ENCODE results near the gene ZNRF3.
A peak's percentile ranks its signal among the peaks of the same experiment; 100 is the strongest.

The ZNRF3 gene

DNA sequence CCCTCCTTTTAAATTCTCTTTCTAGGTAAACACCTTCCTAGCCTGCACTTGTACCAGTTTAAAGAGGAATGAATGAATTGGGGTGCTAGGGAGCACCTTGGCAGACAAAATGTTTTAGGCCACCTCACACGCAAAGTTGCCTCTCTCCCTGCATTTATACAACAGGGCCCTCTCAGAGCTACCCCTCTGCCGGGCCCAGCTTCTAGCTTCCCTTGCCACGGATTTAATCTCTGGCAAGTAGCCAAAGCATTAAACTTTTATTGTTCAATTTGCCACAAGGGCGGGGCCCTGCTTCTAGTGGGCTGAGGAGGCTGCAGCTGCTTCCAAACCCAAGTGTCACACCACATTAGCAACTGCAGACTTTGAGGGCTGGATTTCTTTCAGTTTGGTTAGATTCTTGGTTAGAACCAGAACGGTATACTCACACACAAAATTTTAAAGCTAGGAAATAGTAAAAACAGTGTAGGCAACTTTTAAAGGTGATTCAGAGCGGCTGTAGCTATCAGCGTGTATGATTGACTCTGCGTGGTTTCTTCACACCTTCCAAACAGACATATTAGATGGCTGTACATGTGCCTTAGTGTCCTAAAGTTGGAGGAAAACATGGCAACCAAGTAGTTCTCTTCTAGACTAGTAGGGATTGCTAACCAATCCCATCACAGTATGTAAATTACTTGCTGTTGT, 196.0 kb downstream of the ZNRF3 start:
- TF ChIP-seq NFIC (IDR thresholded peaks at IDR 0.05) (peak; percentile 47), YY1 (IDR thresholded peaks at IDR 0.05; ENCODE audit: low read depth) (no peak), CEBPB (IDR thresholded peaks at IDR 0.05) (no peak), TAF1 (IDR thresholded peaks at IDR 0.05; ENCODE audit: low read depth) (no peak)

DNA sequence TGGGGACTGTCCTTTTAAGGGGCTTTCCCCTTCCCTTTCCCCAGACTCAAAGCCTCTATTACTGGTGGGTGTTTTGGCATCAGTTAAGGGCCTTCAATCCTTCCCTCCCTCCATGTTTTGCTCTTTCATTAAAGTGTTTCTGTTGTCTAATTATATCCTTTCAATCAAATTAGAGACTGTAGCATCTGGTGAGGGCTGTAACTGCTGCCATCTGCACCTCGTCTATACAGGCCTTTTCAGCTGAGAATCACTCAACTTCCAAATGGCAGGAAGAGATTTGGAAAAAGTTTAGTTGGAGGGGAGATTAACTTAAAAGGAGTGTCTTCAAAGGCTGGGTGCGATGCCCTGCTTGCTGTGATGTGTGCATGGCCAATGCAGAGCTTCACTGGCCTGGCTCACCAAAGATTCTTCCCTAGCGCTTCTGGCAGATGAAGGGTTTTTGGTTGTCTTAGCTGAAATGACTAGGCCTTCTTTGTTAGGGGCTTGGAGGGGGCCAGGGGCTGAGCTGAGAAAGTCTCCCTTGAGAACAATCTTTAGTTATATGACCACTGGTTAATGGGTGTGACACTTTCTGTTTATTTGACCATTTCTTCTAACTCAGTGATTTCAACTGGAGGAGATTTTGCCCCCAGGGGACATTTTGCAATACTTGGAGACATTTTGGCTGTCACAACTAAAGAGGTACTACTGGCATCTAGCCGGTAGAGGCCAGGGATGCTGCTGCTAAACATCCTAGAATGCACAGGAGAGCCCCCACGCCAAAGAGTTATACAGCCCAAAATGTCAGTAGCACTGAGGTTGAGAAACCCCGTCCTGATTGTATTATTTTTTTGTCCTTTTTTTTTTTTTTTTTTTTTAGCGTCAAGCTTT, 197.0 kb downstream of the ZNRF3 start:
- TF ChIP-seq TAF1 (IDR thresholded peaks at IDR 0.05; ENCODE audit: low read depth) (no peak), FOXM1 (IDR thresholded peaks at IDR 0.05; ENCODE audit: borderline replicate concordance, low read depth) (no peak), ZBTB7A (IDR thresholded peaks at IDR 0.05; ENCODE audit: low read depth) (no peak), CREB1 (IDR thresholded peaks at IDR 0.05; ENCODE audit: low read depth) (no peak), RAD21 (IDR thresholded peaks at IDR 0.05; ENCODE audit: low read depth) (no peak), EP300 (IDR thresholded peaks at IDR 0.05; ENCODE audit: borderline replicate concordance) (no peak), TCF12 (IDR thresholded peaks at IDR 0.05; ENCODE audit: low read depth) (no peak), CEBPB (IDR thresholded peaks at IDR 0.05) (no peak), EGR1 (IDR thresholded peaks at IDR 0.05) (no peak), TEAD4 (IDR thresholded peaks at IDR 0.05) (no peak), YY1 (IDR thresholded peaks at IDR 0.05; ENCODE audit: low read depth) (no peak)
- TF ChIP-seq, protein P1, sequence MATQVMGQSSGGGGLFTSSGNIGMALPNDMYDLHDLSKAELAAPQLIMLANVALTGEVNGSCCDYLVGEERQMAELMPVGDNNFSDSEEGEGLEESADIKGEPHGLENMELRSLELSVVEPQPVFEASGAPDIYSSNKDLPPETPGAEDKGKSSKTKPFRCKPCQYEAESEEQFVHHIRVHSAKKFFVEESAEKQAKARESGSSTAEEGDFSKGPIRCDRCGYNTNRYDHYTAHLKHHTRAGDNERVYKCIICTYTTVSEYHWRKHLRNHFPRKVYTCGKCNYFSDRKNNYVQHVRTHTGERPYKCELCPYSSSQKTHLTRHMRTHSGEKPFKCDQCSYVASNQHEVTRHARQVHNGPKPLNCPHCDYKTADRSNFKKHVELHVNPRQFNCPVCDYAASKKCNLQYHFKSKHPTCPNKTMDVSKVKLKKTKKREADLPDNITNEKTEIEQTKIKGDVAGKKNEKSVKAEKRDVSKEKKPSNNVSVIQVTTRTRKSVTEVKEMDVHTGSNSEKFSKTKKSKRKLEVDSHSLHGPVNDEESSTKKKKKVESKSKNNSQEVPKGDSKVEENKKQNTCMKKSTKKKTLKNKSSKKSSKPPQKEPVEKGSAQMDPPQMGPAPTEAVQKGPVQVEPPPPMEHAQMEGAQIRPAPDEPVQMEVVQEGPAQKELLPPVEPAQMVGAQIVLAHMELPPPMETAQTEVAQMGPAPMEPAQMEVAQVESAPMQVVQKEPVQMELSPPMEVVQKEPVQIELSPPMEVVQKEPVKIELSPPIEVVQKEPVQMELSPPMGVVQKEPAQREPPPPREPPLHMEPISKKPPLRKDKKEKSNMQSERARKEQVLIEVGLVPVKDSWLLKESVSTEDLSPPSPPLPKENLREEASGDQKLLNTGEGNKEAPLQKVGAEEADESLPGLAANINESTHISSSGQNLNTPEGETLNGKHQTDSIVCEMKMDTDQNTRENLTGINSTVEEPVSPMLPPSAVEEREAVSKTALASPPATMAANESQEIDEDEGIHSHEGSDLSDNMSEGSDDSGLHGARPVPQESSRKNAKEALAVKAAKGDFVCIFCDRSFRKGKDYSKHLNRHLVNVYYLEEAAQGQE (IDR thresholded peaks at IDR 0.05; ENCODE audit: low read depth): no peak
- TF ChIP-seq, protein P2, sequence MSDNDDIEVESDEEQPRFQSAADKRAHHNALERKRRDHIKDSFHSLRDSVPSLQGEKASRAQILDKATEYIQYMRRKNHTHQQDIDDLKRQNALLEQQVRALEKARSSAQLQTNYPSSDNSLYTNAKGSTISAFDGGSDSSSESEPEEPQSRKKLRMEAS (IDR thresholded peaks at IDR 0.05): no peak

DNA sequence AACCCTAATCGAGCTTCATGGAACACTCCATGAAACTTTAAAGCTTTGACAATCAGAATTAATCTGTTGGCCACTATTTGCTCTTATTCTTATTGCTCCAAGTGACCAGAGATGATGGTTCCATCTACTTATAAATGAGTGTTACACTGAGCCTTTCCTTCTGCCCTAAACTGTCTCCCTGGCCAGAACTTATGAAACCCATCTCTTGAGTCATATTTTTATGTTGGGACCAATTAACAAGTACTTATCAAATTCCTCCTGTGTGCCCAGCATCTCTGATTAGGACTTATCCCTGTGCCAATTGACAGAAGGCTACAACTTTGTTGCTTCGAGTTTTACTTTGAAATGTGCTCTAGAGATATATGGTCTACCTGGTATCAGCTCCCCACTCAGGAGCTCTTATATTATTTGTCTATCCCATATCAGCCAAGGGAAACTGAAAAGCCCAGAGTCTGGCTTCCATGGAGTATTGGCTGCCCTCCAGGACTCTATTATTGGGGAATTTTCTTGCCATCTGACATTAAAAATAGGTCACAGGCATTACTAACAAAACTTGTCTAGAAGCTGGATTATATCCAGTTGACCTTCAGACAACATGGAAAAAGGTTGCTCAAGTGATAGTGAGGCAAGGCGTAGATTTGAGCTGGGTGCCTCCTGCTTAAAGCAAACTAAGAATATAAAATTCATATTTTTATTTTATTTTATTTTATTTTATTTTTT, 198.3 kb downstream of the ZNRF3 start:
- TF ChIP-seq NFIC (IDR thresholded peaks at IDR 0.05) (no peak), CEBPB (IDR thresholded peaks at IDR 0.05) (no peak), EP300 (IDR thresholded peaks at IDR 0.05; ENCODE audit: borderline replicate concordance) (no peak), TEAD4 (IDR thresholded peaks at IDR 0.05) (no peak), ZBTB7A (IDR thresholded peaks at IDR 0.05; ENCODE audit: low read depth) (no peak), TCF12 (IDR thresholded peaks at IDR 0.05; ENCODE audit: low read depth) (no peak), YY1 (IDR thresholded peaks at IDR 0.05; ENCODE audit: low read depth) (no peak)
- TF ChIP-seq, protein P1 (IDR thresholded peaks at IDR 0.05; ENCODE audit: low read depth): no peak

DNA sequence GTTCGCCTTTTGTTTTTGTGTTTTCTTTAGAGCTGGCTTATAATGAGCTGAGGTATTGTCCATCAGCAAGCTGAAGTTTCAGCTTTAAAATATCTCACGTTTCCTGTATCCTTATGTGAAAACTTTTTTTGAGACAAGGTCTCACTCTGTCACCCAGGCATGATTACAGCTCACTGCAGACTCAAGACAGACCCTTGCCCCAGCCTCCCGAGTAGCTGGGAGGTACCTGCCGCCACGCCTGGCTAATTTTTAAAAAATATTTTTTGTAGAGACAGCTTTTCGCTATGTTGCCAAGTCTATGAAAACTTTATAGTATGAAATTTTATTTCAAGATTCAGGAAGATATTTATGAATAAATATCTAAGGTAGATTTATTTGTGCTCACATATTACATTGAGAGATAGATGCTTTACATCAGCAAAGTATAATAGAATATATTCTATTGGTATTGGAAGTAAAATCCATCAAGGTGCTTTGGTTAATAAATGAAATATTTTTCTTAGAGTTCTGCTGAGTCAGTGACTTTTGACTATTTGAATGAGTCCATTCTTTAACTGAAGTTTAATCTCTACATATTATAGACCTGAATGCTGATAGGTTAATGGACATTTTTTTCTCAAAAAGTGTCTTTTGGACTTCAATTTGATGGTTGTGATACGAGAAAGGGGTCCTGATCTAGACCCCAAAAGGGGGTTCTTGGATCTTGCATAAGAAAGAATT, 199.6 kb downstream of the ZNRF3 start:
- TF ChIP-seq, protein P1 (IDR thresholded peaks at IDR 0.05; ENCODE audit: low read depth): no peak
- TF ChIP-seq ZBTB7A (IDR thresholded peaks at IDR 0.05; ENCODE audit: low read depth): no peak
- TF ChIP-seq YY1 (IDR thresholded peaks at IDR 0.05; ENCODE audit: low read depth): no peak
- TF ChIP-seq CEBPB (IDR thresholded peaks at IDR 0.05): no peak
- TF ChIP-seq FOXM1 (IDR thresholded peaks at IDR 0.05; ENCODE audit: borderline replicate concordance, low read depth): no peak
- TF ChIP-seq, protein P2 (IDR thresholded peaks at IDR 0.05): no peak
- no peak for TF ChIP-seq TAF1 (IDR thresholded peaks at IDR 0.05; ENCODE audit: low read depth)

All from Ishikawa (cell line).